Hippocampal formation (tissue), 2 donors: ENCODE results near the gene VCL.
"Not testable (repeated sequence)": the region's sequence is repeated elsewhere in the genome, so short reads cannot be mapped to it uniquely, and the experiment has no call there.

ENCODE experiments used
- DNase-seq, 2 donors: peaks; one replicate each; lab custom pipeline; 2025; lab: John Stamatoyannopoulos, UW

The VCL gene

GRCh38 chr10:74039561-74040145 is 41.7 kb downstream of the VCL start:
- peak in 1 of 2 donors; percentile 17 for DNase-seq

DNA sequence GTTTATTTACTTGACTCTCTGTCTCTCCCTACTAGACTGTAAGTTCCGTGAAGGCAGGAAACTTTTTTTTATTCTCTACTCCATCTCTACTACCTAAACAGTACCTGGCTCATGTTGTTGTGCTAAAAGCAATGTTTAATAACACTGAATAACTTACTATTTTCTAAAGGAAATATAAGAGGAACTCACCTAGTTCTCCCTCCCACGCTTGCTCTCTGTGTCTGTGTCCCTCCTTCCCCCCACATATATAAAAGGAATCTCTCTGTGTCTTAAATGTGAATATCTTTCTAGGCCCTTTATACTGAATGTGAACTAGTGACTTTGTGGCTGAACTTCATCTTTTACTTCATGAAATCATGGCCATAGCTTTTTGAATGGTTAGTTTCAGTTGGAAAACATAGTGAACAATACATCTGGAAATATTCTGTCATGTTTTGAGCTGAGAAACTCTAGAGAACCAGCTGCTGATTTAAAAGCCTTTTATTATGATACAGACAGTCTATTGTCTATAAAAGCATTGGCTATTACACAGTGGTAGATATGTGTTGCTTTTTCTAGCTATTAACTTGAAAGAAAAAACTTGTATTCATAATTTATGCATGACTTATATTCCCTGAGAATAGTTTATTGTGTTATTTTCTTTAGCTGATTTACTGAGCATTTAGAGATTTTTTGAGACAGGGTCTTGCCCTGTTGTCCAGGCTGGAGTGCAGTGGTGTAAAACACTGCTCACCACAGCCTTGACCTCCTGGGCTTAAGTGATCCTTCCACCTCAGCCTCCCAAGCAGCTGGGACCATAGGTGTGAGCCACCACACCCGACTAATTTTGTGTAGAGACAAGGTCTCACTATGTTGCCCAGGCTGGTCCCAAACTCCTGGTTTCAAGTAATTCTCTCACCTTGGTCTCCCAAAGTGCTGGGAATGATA is 42.5 kb downstream of the VCL start:
- no peak for DNase-seq

GRCh38 chr10:74044419-74044818 is 46.5 kb downstream of the VCL start:
- no peak for DNase-seq

DNA sequence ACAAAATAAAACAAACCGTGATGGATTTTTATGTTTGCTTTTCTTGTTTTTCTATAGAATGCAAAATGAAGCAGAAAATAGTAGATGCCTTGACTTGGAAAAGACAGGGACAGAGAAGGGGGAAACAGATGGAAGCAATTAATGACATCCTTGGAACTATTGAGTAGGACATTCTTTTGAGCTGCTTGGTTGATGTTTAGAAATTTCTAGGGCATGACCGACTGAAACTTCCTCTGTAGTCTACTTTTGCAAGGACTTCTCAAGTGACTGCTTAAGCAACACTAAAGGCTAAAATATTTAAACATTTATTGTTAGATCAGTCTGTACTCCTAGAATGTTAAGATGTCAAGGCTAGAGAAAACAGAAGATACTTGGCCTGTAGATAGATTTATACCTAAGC is 49.4 kb downstream of the VCL start:
- DNase-seq, result no peak

GRCh38 chr10:74047871-74048270 is 50.0 kb downstream of the VCL start:
- DNase-seq, result no peak

GRCh38 chr10:74048433-74048832 is 50.5 kb downstream of the VCL start:
- DNase-seq, result no peak

- DNase-seq, result no peak
These were observed 52.0 kb downstream of the VCL start for GRCh38 chr10:74049955-74050354.

- DNase-seq, result no peak
These were observed 52.7 kb downstream of the VCL start for GRCh38 chr10:74050653-74051052.

GRCh38 chr10:74051736-74052342 is 53.9 kb downstream of the VCL start:
- no peak for DNase-seq

GRCh38 chr10:74052994-74053393 is 55.1 kb downstream of the VCL start:
- no peak for DNase-seq

DNA sequence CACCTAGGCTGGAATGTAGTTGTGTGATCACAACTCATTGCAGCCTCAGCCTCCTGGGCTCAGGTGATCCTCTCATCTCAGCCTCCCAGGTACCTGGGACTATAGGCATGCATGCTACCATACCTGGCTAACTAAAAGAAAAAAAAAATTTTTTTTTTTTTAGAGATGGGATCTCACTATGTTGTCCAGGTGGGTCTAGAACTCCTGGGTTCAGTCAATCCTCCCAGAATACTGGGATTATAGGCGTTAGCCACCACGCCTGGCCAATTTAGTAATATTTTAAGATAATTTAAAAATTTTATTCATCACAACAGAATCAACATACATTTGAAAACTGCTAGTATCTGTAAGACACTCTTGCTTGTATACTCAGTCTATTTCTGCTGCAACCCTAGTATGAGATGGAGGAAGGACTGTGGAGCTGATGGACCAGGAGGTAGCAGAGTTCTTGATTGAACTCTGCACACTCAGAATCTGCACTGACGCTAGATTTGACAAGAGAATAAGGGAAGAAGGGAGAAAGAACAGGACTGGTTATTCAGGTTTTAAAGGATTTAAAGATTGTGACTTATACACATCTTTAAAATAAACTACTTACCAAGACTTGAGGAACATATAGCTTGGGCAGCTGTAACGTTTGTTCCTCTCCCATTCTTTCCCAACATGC is 57.6 kb downstream of the VCL start:
- no peak for DNase-seq

DNA sequence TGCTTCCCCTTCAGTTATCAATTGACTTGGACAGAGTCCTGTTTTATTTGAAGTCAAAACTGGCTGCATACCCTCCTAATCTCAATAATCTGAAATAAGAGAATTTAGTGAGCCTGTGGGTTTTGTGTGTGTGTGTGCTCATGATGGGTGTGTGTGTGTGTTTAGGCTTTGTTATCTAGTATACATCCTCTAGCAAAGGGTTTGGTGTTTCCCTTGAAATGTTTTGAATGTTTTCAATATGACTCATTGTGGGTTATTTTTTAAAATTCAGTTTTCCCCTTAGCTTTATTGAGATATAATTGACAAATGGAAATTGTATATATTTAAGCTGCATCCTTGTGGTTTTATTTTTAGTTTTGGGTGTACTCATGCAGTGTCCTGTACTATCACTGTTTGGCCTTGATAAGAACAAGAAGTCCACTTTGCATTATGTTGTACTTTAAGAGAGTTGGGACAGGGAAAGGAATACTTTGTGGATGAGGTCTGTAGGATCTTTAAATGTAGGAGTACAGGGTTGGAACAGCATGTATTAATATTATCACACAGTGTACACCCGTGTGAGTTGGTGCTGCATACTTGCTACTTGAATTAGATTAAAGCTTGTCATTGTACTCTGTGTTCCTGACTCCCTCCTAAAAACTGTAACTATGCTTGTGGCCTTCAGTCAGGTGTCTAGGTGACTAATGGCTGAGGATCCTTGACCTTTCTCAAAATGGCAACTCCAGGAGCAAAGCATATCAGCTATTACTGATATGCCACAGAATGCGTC is 58.3 kb downstream of the VCL start:
- no peak for DNase-seq

DNA sequence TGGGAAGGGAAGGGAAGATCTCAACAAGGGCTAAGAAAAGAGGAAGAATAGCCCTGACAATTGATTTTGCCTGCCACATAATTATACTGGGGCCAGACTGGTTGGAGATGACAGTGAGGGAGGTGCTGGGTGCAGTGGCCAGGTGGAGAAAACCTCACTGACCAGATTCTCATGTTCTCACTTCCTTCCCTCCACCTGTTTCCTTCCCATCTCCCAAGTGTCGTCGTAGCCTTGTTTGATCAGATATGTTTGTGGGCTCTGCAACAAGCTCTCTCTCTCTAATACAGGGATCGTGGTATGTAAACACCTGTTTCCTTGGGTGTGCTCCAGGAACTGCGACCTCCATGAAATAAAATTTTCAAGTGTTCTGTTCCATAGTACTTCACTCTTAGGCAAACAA is 60.2 kb downstream of the VCL start:
- no peak for DNase-seq

DNA sequence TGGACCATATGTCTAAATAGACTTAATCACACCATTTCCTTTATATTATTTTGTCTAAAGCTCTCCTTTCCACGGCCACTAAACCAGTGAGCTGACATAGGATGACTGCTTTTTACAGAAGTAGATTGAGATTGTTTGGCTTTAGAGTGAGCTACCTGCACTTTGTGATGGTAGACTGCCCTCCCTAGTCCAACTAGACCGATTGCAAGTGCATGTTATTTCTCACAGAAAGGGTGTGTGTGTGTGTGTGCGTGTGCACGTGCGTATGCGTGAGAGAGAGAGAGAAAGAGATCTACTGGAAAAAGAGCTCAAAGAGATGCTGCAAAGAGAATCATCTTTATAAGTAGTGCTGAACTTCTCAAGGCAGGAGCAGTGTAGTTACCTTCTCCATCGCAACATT is 60.7 kb downstream of the VCL start:
- DNase-seq, result no peak

DNA sequence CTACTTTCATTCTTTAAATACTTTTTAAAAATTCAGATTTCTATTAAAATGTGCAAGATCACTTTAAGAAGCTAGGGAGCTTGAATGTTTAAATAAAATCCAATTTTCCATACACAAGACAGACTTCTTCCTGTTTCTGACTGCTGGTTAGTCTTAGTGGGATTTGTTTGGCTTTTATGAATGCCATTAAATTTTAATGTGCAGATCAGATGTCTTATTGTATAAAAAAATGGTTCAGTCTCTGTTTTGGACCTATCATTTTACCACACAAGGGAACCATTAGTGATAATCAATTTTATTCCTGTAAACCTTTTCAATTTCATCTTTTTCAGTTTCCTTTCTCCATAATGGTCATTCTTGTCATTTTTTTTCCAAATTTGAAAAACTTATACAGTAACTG is 63.2 kb downstream of the VCL start:
- DNase-seq, result no peak

- not testable (repeated sequence) for DNase-seq
These were observed 64.1 kb downstream of the VCL start for GRCh38 chr10:74061978-74062377.

- no peak for DNase-seq
These were observed 65.3 kb downstream of the VCL start for GRCh38 chr10:74063256-74063655.

- no peak for DNase-seq
These were observed 69.7 kb downstream of the VCL start for GRCh38 chr10:74067373-74068352.

- no peak for DNase-seq
These were observed 73.2 kb downstream of the VCL start for GRCh38 chr10:74071157-74071556.

DNA sequence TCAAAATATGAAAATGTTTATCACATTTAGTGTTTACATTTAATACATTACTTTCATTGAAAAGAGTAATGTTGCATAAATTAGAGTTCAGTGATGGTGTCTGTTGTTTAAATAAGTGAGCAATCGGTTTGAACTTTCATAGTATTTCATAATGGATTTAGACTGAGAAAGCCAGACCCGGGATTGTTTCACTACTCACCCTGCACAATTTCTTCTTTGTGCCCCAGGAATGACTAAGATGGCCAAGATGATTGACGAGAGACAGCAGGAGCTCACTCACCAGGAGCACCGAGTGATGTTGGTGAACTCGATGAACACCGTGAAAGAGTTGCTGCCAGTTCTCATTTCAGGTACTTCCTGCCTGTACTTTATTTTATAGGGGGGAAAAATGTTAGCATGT is 74.6 kb downstream of the VCL start:
- DNase-seq, result no peak

DNA sequence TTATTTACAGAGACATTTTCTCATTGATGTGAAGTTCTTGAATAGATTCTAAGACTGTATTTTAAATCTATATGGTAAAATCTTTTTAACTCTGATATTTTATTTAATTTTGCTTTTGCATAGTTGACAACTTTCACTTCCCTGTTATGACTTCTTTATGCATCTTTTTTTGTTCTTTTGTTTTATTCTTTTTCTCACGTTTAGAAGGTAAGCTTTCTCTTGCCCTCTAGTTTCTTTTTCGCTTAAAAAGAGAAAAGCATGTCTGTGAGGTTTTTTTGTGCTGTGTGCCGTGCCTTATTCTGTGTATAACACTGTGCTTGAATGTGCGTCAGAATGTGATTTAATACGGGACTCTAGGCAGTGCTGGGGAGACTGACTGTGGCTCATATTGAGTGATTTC is 78.0 kb downstream of the VCL start:
- no peak for DNase-seq
